Measurements from ENCODE around the gene NCOA5.

The NCOA5 gene

GRCh38 chr20:46049190-46049589 is 40.6 kb downstream of the NCOA5 start:
- no peaks in the 10 kb centered on the region for H3K4me1 ChIP-seq (ENCODE audit: control insufficient read depth in 2 of 2, insufficient read depth in 1 of 2, low read depth in 1 of 2, low read length in 2 of 2)
- 100% methylated on average over 2 to 3 of the region's 4 CpGs for WGBS, 2 donors (ENCODE audit: extremely low coverage in 2 of 2, insufficient read length in 2 of 2, insufficient replicate concordance in 1 of 2)
- no peak overlapping the region for H3K4me2 ChIP-seq (ENCODE audit: insufficient read depth, low read length, poor library complexity, severe bottlenecking)
- H2BK12ac ChIP-seq (ENCODE audit: low read length): no peak overlapping the region
- H3K23ac ChIP-seq (ENCODE audit: low read depth, low read length, poor library complexity): no peak overlapping the region
- no peaks in the 10 kb centered on the region for H3K79me1 ChIP-seq (ENCODE audit: low read depth, low read length)
- no peaks in the 10 kb centered on the region for H3K36me3 ChIP-seq (replicated peaks in 1 of 2; ENCODE audit: control insufficient read depth in 2 of 2, insufficient read depth in 2 of 2, low read length in 2 of 2)
- no peak overlapping the region for H3K9ac ChIP-seq (ENCODE audit: low read depth, low read length, poor library complexity)
- no peak overlapping the region for H3K14ac ChIP-seq (ENCODE audit: low read length)
- H3K4ac ChIP-seq (ENCODE audit: low read length): no peak overlapping the region
- H3K27ac ChIP-seq (replicated peaks; ENCODE audit: low read length): no peak overlapping the region
- H3K9me3 ChIP-seq (replicated peaks in 1 of 2; ENCODE audit: control insufficient read depth in 2 of 2, insufficient read depth in 1 of 2, low read depth in 1 of 2, low read length in 2 of 2): no peaks in the 10 kb centered on the region
- peaks cover 0 to 3% (median 0%) of the 10 kb centered on the region in 3 experiments for H3K27me3 ChIP-seq (ENCODE audit: control insufficient read depth in 3 of 3, insufficient read depth in 3 of 3, low read depth in 1 of 3, low read length in 3 of 3)
- H2AK5ac ChIP-seq (ENCODE audit: low read depth, low read length): no peak overlapping the region
- H2BK15ac ChIP-seq (ENCODE audit: low read length): no peak overlapping the region
- H2BK5ac ChIP-seq (ENCODE audit: low read length): no peak overlapping the region
- no peak overlapping the region for H2BK120ac ChIP-seq (ENCODE audit: low read depth, low read length)
- no peak overlapping the region for H3K4me3 ChIP-seq (ENCODE audit: low read length in 2 of 2)
- no peak for DNase-seq (ENCODE audit: low spot score)
- H4K8ac ChIP-seq (ENCODE audit: low read depth, low read length): no peak overlapping the region
- H2AFZ ChIP-seq (ENCODE audit: low read length): no peak overlapping the region
- no peak overlapping the region for H4K91ac ChIP-seq (ENCODE audit: low read depth, low read length, poor library complexity)
- H3K18ac ChIP-seq (ENCODE audit: low read length): no peak overlapping the region

DNA sequence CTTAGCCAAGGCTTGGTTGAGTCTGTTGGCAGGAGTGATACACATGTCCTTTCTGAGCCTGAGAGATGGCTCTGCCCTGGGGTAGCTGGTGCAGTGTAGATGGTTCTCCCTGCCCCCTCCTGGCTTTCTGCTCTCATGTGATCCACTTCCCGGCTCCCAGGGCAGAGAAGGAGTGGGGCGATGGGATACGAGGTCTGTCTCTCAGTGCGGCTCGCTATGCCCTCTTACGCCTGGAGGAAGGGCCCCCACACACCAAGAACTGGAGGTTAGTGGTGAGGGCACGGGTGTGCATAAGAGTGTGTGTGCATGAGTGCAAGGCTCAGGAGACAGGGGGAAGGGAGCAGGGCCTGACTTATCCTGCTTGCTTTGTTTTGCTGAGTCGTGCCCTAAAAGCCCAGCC is 41.9 kb downstream of the NCOA5 start:
- H3K9ac ChIP-seq (ENCODE audit: low read depth, low read length, poor library complexity): no peak overlapping the region
- DNase-seq (ENCODE audit: low spot score): no peak
- H3K9me3 ChIP-seq (replicated peaks in 1 of 2; ENCODE audit: control insufficient read depth in 2 of 2, insufficient read depth in 1 of 2, low read depth in 1 of 2, low read length in 2 of 2): no peaks in the 10 kb centered on the region
- H2BK120ac ChIP-seq (ENCODE audit: low read depth, low read length): no peak overlapping the region
- no peak overlapping the region for H2BK5ac ChIP-seq (ENCODE audit: low read length)
- no peak overlapping the region for H2BK12ac ChIP-seq (ENCODE audit: low read length)
- no peak overlapping the region for H3K18ac ChIP-seq (ENCODE audit: low read length)
- H3K4me1 ChIP-seq (ENCODE audit: control insufficient read depth in 2 of 2, insufficient read depth in 1 of 2, low read depth in 1 of 2, low read length in 2 of 2): no peaks in the 10 kb centered on the region
- WGBS, 2 donors (ENCODE audit: extremely low coverage in 2 of 2, insufficient read length in 2 of 2, insufficient replicate concordance in 1 of 2): no CpG with 5 or more reads among the region's 8 CpGs
- no peak overlapping the region for H3K23ac ChIP-seq (ENCODE audit: low read depth, low read length, poor library complexity)
- H4K91ac ChIP-seq (ENCODE audit: low read depth, low read length, poor library complexity): no peak overlapping the region
- H3K14ac ChIP-seq (ENCODE audit: low read length): no peak overlapping the region
- no peaks in the 10 kb centered on the region for H3K79me1 ChIP-seq (ENCODE audit: low read depth, low read length)
- H3K4me3 ChIP-seq (ENCODE audit: low read length in 2 of 2): peak overlapping the region in 1 of 2 donors; percentile 53
- no peaks in the 10 kb centered on the region for H3K36me3 ChIP-seq (replicated peaks in 1 of 2; ENCODE audit: control insufficient read depth in 2 of 2, insufficient read depth in 2 of 2, low read length in 2 of 2)
- H3K27me3 ChIP-seq (ENCODE audit: control insufficient read depth in 3 of 3, insufficient read depth in 3 of 3, low read depth in 1 of 3, low read length in 3 of 3): peaks cover 0 to 5% (median 3%) of the 10 kb centered on the region in 3 experiments
- H3K27ac ChIP-seq (replicated peaks; ENCODE audit: low read length): no peak overlapping the region
- H2AK5ac ChIP-seq (ENCODE audit: low read depth, low read length): no peak overlapping the region
- no peak overlapping the region for H4K8ac ChIP-seq (ENCODE audit: low read depth, low read length)
- no peak overlapping the region for H3K4me2 ChIP-seq (ENCODE audit: insufficient read depth, low read length, poor library complexity, severe bottlenecking)
- no peak overlapping the region for H2AFZ ChIP-seq (ENCODE audit: low read length)
- H3K4ac ChIP-seq (ENCODE audit: low read length): no peak overlapping the region
- H2BK15ac ChIP-seq (ENCODE audit: low read length): no peak overlapping the region

DNA sequence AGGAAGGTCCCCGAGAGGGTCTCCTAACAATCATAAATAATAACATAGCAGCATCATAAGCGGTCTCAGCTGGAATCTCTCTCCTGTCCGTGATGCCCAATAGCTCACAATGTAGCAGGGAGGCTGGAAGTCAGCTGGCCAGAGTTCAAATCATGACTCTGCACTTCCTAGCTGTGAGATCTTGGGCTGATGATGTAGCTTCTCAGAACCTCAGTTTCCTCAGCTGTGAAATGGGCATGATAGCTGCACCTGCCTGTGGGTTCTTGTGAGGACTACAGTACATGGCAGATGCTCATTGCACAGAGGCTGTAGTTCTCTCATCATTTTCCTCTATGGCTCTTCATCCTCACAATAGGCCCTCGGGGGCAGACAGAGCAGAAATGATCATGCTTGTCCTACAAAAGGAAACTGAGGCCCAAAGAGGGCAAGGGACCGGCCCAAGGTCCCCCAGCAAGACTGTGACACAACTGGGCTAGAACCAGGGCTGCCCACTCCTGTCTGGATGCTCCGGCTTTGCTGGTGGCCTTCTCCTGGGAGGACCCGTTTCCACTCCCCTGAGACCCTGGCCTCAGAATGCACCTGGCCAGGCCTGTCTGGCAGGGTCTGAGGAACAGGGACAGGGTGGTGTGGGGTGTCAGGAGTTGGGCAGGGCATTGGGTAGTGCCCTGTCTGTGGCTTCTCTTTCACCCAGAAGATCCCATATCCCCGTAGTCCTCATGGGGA is 43.0 kb downstream of the NCOA5 start:
- no peak overlapping the region for H3K4ac ChIP-seq (ENCODE audit: low read length)
- no peak overlapping the region for H2AFZ ChIP-seq (ENCODE audit: low read length)
- no peak overlapping the region for H3K14ac ChIP-seq (ENCODE audit: low read length)
- H3K9ac ChIP-seq (ENCODE audit: low read depth, low read length, poor library complexity): no peak overlapping the region
- no peak overlapping the region for H4K8ac ChIP-seq (ENCODE audit: low read depth, low read length)
- H3K23ac ChIP-seq (ENCODE audit: low read depth, low read length, poor library complexity): no peak overlapping the region
- no peak overlapping the region for H3K27ac ChIP-seq (replicated peaks; ENCODE audit: low read length)
- H2BK120ac ChIP-seq (ENCODE audit: low read depth, low read length): no peak overlapping the region
- no peaks in the 10 kb centered on the region for H3K4me1 ChIP-seq (ENCODE audit: control insufficient read depth in 2 of 2, insufficient read depth in 1 of 2, low read depth in 1 of 2, low read length in 2 of 2)
- H2AK5ac ChIP-seq (ENCODE audit: low read depth, low read length): no peak overlapping the region
- H4K91ac ChIP-seq (ENCODE audit: low read depth, low read length, poor library complexity): no peak overlapping the region
- no peak overlapping the region for H3K18ac ChIP-seq (ENCODE audit: low read length)
- H3K4me3 ChIP-seq (ENCODE audit: low read length in 2 of 2): no peak overlapping the region
- H2BK12ac ChIP-seq (ENCODE audit: low read length): no peak overlapping the region
- peaks cover 0 to 5% (median 3%) of the 10 kb centered on the region in 3 experiments for H3K27me3 ChIP-seq (ENCODE audit: control insufficient read depth in 3 of 3, insufficient read depth in 3 of 3, low read depth in 1 of 3, low read length in 3 of 3)
- no peak overlapping the region for H2BK5ac ChIP-seq (ENCODE audit: low read length)
- no peak overlapping the region for H2BK15ac ChIP-seq (ENCODE audit: low read length)
- no peak for DNase-seq (ENCODE audit: low spot score)
- H3K4me2 ChIP-seq (ENCODE audit: insufficient read depth, low read length, poor library complexity, severe bottlenecking): no peak overlapping the region
- WGBS, 2 donors (ENCODE audit: extremely low coverage in 2 of 2, insufficient read length in 2 of 2, insufficient replicate concordance in 1 of 2): no CpG with 5 or more reads among the region's 8 CpGs
- H3K79me1 ChIP-seq (ENCODE audit: low read depth, low read length): no peaks in the 10 kb centered on the region
- H3K36me3 ChIP-seq (replicated peaks in 1 of 2; ENCODE audit: control insufficient read depth in 2 of 2, insufficient read depth in 2 of 2, low read length in 2 of 2): no peaks in the 10 kb centered on the region
- no peaks in the 10 kb centered on the region for H3K9me3 ChIP-seq (replicated peaks in 1 of 2; ENCODE audit: control insufficient read depth in 2 of 2, insufficient read depth in 1 of 2, low read depth in 1 of 2, low read length in 2 of 2)

- H4K91ac ChIP-seq (ENCODE audit: low read depth, low read length, poor library complexity): no peak overlapping the region
- no peaks in the 10 kb centered on the region for H3K4me1 ChIP-seq (ENCODE audit: control insufficient read depth in 2 of 2, insufficient read depth in 1 of 2, low read depth in 1 of 2, low read length in 2 of 2)
- no peak overlapping the region for H3K27ac ChIP-seq (replicated peaks; ENCODE audit: low read length)
- no peak overlapping the region for H3K18ac ChIP-seq (ENCODE audit: low read length)
- no peak overlapping the region for H3K23ac ChIP-seq (ENCODE audit: low read depth, low read length, poor library complexity)
- no peak overlapping the region for H3K4ac ChIP-seq (ENCODE audit: low read length)
- H3K36me3 ChIP-seq (replicated peaks in 1 of 2; ENCODE audit: control insufficient read depth in 2 of 2, insufficient read depth in 2 of 2, low read length in 2 of 2): no peaks in the 10 kb centered on the region
- H2BK15ac ChIP-seq (ENCODE audit: low read length): no peak overlapping the region
- no peak overlapping the region for H2BK5ac ChIP-seq (ENCODE audit: low read length)
- H3K4me3 ChIP-seq (ENCODE audit: low read length in 2 of 2): no peak overlapping the region
- H3K79me1 ChIP-seq (ENCODE audit: low read depth, low read length): no peaks in the 10 kb centered on the region
- no peak overlapping the region for H2BK12ac ChIP-seq (ENCODE audit: low read length)
- H3K9me3 ChIP-seq (replicated peaks in 1 of 2; ENCODE audit: control insufficient read depth in 2 of 2, insufficient read depth in 1 of 2, low read depth in 1 of 2, low read length in 2 of 2): peaks cover 0 to 3% of the 10 kb centered on the region in 2 donors
- no peak overlapping the region for H2BK120ac ChIP-seq (ENCODE audit: low read depth, low read length)
- H3K9ac ChIP-seq (ENCODE audit: low read depth, low read length, poor library complexity): no peak overlapping the region
- no peak overlapping the region for H4K8ac ChIP-seq (ENCODE audit: low read depth, low read length)
- no peak overlapping the region for H3K4me2 ChIP-seq (ENCODE audit: insufficient read depth, low read length, poor library complexity, severe bottlenecking)
- peaks cover 0 to 8% (median 5%) of the 10 kb centered on the region in 3 experiments for H3K27me3 ChIP-seq (ENCODE audit: control insufficient read depth in 3 of 3, insufficient read depth in 3 of 3, low read depth in 1 of 3, low read length in 3 of 3)
- no peak overlapping the region for H3K14ac ChIP-seq (ENCODE audit: low read length)
- no peak overlapping the region for H2AK5ac ChIP-seq (ENCODE audit: low read depth, low read length)
- no peak for DNase-seq (ENCODE audit: low spot score)
- H2AFZ ChIP-seq (ENCODE audit: low read length): no peak overlapping the region
- no CpG with 5 or more reads among the region's 6 CpGs for WGBS, 2 donors (ENCODE audit: extremely low coverage in 2 of 2, insufficient read length in 2 of 2, insufficient replicate concordance in 1 of 2)
These were observed 44.9 kb downstream of the NCOA5 start for GRCh38 chr20:46044896-46045295.

Measured in neuronal stem cell (in vitro differentiated cells).